SK-N-MC (cell line): ENCODE data around the gene PLPP3.

Experiments
- DNase-seq: peaks from one replicate; pipeline ENCODE4 v3.0.0-alpha.2; 2011; ENCODE audit warnings: low read depth, low spot score
- H3K27ac ChIP-seq: fragments of 200-600 bp; sonication (generic); 2 replicates; pipeline ENCODE4 v1.5.1; 2016; ENCODE audit warnings: mixed run types
- H3K36me3 ChIP-seq: fragments of 200-600 bp; sonication (generic); 2 replicates; pipeline ENCODE4 v1.6.1; 2017; ENCODE audit warnings: antibody characterized with exemption, low read length, mixed read lengths; ENCODE audit not compliant: insufficient read depth
- H3K4me3 ChIP-seq: fragments of 200-600 bp; sonication (generic); 2 replicates; pipeline ENCODE4 v1.5.1; 2016
- H3K9ac ChIP-seq: fragments of 200-600 bp; sonication (generic); 2 replicates; pipeline ENCODE4 v1.8.0; 2017; ENCODE audit warnings: mixed run types, mixed read lengths; ENCODE audit not compliant: insufficient read length
- H3K9me3 ChIP-seq: fragments of 200-600 bp; sonication (generic); 2 replicates; pipeline ENCODE4 v1.6.1; 2017; ENCODE audit warnings: low read depth, mild to moderate bottlenecking, antibody characterized with exemption, low read length, moderate library complexity, mixed read lengths
- EZH2 ChIP-seq: fragments of 200-600 bp; sonication (generic); IDR thresholded peaks from one replicate; pipeline ENCODE4 v1.6.1; 2017; ENCODE audit warnings: antibody characterized with exemption
- FOXP2 ChIP-seq: optimal IDR thresholded peaks from 2 replicates; pipeline ENCODE3; 2011; ENCODE audit warnings: mild to moderate bottlenecking, moderate library complexity; ENCODE audit not compliant: insufficient read depth; ENCODE audit errors: extremely low read length, control extremely low read depth
- POLR2AphosphoS5 ChIP-seq: IDR thresholded peaks from 2 replicates; pipeline ENCODE4 v1.6.1; 2012; ENCODE audit warnings: mild to moderate bottlenecking, low read depth, low read length, borderline replicate concordance

PLPP3 gene

GRCh38 chr1:56462209-56462608, 117.2 kb downstream of the PLPP3 start:
- no peak for TF ChIP-seq EZH2
- TF ChIP-seq FOXP2: no peak
- TF ChIP-seq POLR2AphosphoS5: no peak
- H3K36me3 ChIP-seq: no peaks in the 10 kb centered on the region
- DNase-seq: no peak
- no peak overlapping the region for H3K4me3 ChIP-seq
- no peak overlapping the region for H3K9ac ChIP-seq
- no peak overlapping the region for H3K27ac ChIP-seq
- no peaks in the 10 kb centered on the region for H3K9me3 ChIP-seq

- Histone ChIP-seq H3K27ac (no peak overlapping the region), H3K9ac (no peak overlapping the region), H3K4me3 (no peak overlapping the region), H3K36me3 (no peaks in the 10 kb centered on the region), H3K9me3 (no peaks in the 10 kb centered on the region)
- no peak for DNase-seq
- TF ChIP-seq EZH2 (no peak), POLR2AphosphoS5 (no peak), FOXP2 (no peak)
Observed at GRCh38 chr1:56461158-56462127, 117.9 kb downstream of the PLPP3 start.

- no peaks in the 10 kb centered on the region for H3K36me3 ChIP-seq
- H3K9ac ChIP-seq: no peak overlapping the region
- no peak for DNase-seq
- H3K9me3 ChIP-seq: no peaks in the 10 kb centered on the region
- TF ChIP-seq POLR2AphosphoS5: no peak
- TF ChIP-seq EZH2: no peak
- no peak for TF ChIP-seq FOXP2
- no peak overlapping the region for H3K4me3 ChIP-seq
- H3K27ac ChIP-seq: no peak overlapping the region
Observed at GRCh38 chr1:56459260-56459659, 120.1 kb downstream of the PLPP3 start.

- H3K9ac ChIP-seq: no peak overlapping the region
- H3K4me3 ChIP-seq: no peak overlapping the region
- no peak for TF ChIP-seq POLR2AphosphoS5
- TF ChIP-seq FOXP2: no peak
- no peak for TF ChIP-seq EZH2
- no peak overlapping the region for H3K27ac ChIP-seq
- no peaks in the 10 kb centered on the region for H3K9me3 ChIP-seq
- DNase-seq: no peak
- no peaks in the 10 kb centered on the region for H3K36me3 ChIP-seq
Observed at GRCh38 chr1:56457756-56458375, 121.5 kb downstream of the PLPP3 start.

- DNase-seq: no peak
- H3K36me3 ChIP-seq: no peaks in the 10 kb centered on the region
Observed at GRCh38 chr1:56456435-56457101, 122.8 kb downstream of the PLPP3 start.

GRCh38 chr1:56453417-56454078, 125.8 kb downstream of the PLPP3 start:
- no peak for DNase-seq
- no peak overlapping the region for H3K4me3 ChIP-seq
- H3K27ac ChIP-seq: no peak overlapping the region
- no peak overlapping the region for H3K9ac ChIP-seq
- TF ChIP-seq EZH2 (no peak), FOXP2 (no peak), POLR2AphosphoS5 (no peak)
- no peaks in the 10 kb centered on the region for H3K36me3 ChIP-seq
- no peaks in the 10 kb centered on the region for H3K9me3 ChIP-seq

More at GRCh38 chr1:56456435-56457101, 122.8 kb downstream of the PLPP3 start:
- Histone ChIP-seq H3K4me3 (no peak overlapping the region), H3K27ac (no peak overlapping the region), H3K9ac (no peak overlapping the region), H3K9me3 (no peaks in the 10 kb centered on the region)
- TF ChIP-seq EZH2: no peak
- TF ChIP-seq FOXP2: no peak
- TF ChIP-seq POLR2AphosphoS5: no peak

GRCh38 chr1:56453016-56453415, 126.3 kb downstream of the PLPP3 start:
- no peak for DNase-seq
- Histone ChIP-seq H3K27ac (no peak overlapping the region), H3K9me3 (no peaks in the 10 kb centered on the region), H3K9ac (no peak overlapping the region), H3K4me3 (no peak overlapping the region), H3K36me3 (no peaks in the 10 kb centered on the region)
- TF ChIP-seq POLR2AphosphoS5 (no peak), FOXP2 (no peak), EZH2 (no peak)
